A549 treated with dexamethasone at 1 μM for 4 hours (cell line): ENCODE data around the gene PCDHB12. TPM values are rescaled to one million over a fixed set of nuclear protein-coding genes. Genes with fewer than 3 reads are reported as not detected.

Source experiments
- total RNA-seq: library from RNA; stranded (reverse); fragments of 200-300 nt; extraction: Qiagen RNA extraction; gene quantifications from 5 replicates; pipeline ENCODE4 v1.2.3, GENCODE V29; 2022

PCDHB12 gene
- total RNA-seq: 0.03 to 0.05 TPM in 2 of 5 replicates, not detected in the others

GRCh38 chr5:141208478-141208877 lies at the start of gene PCDHB12:
PCDHB12 (plus strand) TSS chr5:141208719; CDS start chr5:141208908, 189 bp downstream.

GRCh38 chr5:141172381-141173204 lies 35.9 kb upstream of the PCDHB12 start, which contains the start of gene PCDHB7:
PCDHB7 (plus strand) TSS chr5:141172644; CDS start chr5:141172836, 192 bp downstream.

GRCh38 chr5:141177577-141178191 lies 30.8 kb upstream of the PCDHB12 start, which contains the start of gene PCDHB8:
PCDHB8 (plus strand) TSS chr5:141177790; CDS start chr5:141178035, 245 bp downstream.

GRCh38 chr5:141182248-141182647 lies 26.3 kb upstream of the PCDHB12 start, which contains the start of gene PCDHB16:
PCDHB16 (plus strand) TSS chr5:141182387; CDS start chr5:141182560, 173 bp downstream.

GRCh38 chr5:141186897-141187512 lies 21.5 kb upstream of the PCDHB12 start, which contains the start of gene PCDHB9:
PCDHB9 (plus strand) TSS chr5:141187161; CDS start chr5:141187319, 158 bp downstream.

DNA sequence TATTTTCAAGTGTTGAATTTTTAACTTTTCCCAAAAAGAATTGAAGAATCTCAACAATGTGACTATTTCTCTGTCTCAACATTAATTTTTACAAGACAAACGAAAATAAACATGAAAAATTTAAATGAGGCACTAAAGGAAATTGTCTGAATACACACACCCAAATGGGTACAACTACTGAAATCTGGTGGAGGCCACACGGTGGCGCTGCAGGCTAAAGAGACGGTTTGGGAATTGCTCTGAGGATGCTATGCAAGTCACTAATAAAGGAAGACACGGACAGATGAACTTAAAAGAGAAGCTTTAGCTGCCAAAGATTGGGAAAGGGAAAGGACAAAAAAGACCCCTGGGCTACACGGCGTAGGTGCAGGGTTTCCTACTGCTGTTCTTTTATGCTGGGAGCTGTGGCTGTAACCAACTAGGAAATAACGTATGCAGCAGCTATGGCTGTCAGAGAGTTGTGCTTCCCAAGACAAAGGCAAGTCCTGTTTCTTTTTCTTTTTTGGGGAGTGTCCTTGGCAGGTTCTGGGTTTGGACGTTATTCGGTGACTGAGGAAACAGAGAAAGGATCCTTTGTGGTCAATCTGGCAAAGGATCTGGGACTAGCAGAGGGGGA lies 16.3 kb upstream of the PCDHB12 start, which contains the start of gene PCDHB10:
Gene PCDHB10, plus strand, starts transcription at position 244 of the 616 bp plus-strand sequence. Its CDS starts 200 bp downstream, at position 444.

DNA sequence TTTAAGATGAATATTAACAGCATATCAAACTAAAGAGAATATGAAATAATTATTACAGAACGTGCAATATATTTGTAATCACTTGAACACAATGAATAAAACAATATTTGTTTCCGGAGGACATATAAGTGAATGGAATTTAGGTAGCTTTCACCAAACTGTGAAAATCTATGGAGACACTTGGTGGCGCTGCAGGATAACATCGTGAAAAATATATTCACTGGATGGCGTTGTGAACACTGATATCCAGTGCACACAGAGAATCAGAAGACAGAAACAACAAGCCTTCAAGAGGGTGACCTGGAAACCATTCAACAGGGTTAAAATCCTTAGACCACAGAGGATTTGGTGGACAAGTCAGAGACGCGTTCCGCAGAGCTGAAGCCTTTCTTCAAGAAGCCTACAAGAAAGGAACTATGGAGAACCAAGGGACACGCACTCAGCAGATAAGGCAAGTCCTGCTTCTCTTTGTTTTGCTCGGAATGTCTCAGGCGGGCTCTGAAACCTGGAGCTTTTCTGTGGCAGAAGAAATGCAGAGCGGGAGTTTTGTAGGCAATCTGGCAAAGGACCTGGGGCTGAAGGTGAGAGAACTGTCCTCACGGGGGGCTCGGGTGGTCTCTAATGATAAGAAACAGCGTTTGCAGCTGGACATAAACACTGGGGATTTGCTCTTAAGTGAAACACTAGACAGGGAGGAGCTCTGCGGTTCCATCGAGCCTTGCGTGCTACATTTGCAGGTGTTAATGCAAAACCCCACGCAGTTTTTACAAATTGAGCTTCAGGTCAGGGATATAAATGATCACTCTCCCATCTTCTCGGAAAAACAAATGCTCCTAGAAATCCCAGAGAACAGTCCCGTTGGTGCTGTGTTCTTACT lies 8.9 kb upstream of the PCDHB12 start, which contains the start of gene PCDHB11:
Gene PCDHB11, plus strand, starts transcription at position 269 of the 877 bp plus-strand sequence. Its CDS starts 148 bp downstream, at position 417.

GRCh38 chr5:141213656-141214339 lies 5.3 kb downstream of the PCDHB12 start, which contains the start of gene PCDHB13:
PCDHB13 (plus strand) TSS chr5:141213919; CDS start chr5:141214124, 205 bp downstream.

DNA sequence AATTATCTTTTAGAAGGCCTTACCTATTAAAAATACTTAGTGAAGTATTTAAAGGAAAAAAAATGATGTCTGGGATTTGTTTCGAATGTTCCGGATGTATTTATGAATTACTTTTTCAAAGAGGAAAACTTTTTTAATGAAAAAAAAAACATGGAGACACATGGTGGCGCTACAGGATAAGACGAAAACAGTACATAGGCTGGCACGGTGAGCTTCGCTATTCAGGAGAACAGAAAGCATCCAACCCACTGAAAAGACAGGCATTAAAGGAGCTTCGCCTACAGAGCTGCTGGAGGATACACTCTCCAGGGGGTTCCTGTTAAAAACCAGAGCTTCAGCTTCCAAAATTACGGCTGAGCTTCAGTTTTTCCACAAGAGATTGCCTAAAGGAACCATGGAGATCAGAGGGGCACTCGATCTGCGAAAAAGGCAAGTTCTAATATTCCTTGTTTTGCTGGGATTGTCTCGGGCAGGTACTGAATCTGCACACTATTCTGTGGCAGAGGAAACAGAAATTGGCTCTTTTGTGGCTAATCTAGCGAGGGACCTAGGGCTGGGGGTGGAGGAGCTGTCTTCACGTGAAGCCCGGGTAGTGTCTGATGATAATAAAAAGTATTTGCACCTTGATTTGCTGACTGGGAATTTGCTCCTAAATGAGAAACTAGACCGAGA lies 14.7 kb downstream of the PCDHB12 start, which contains the start of gene PCDHB14:
Gene PCDHB14, plus strand, starts transcription at position 232 of the 672 bp plus-strand sequence. Its CDS starts 163 bp downstream, at position 395.

GRCh38 chr5:141245250-141245717 lies 36.8 kb downstream of the PCDHB12 start, which contains the start of gene PCDHB15:
PCDHB15 (plus strand) TSS chr5:141245395; CDS start chr5:141245579, 184 bp downstream.

Other genes with a start within 250 kb of the PCDHB12 start
- gene PCDHAC2, start 242.2 kb upstream of the PCDHB12 start, total RNA-seq: 3.2 to 4.6 TPM (median 4.2 TPM) in 5 replicates
- gene PCDHB1, start 157.3 kb upstream of the PCDHB12 start, total RNA-seq: not detected in 5 replicates
- 3.1 to 3.9 TPM (median 3.5 TPM) in 5 replicates for gene PCDHB2, start 114.1 kb upstream of the PCDHB12 start, total RNA-seq
- 0.04 to 0.30 TPM (median 0.15 TPM) in 4 of 5 replicates, not detected in the other for gene PCDHB3, start 108.2 kb upstream of the PCDHB12 start, total RNA-seq
- gene PCDHB4, start 86.9 kb upstream of the PCDHB12 start, total RNA-seq: 0.02 to 0.12 TPM (median 0.02 TPM) in 3 of 5 replicates, not detected in the others
- 1.1 to 1.6 TPM (median 1.4 TPM) in 5 replicates for gene PCDHB5, start 73.5 kb upstream of the PCDHB12 start, total RNA-seq
- gene PCDHB6, start 58.7 kb upstream of the PCDHB12 start, total RNA-seq: 0.74 to 1.2 TPM (median 0.88 TPM) in 5 replicates
- 0.02 TPM in 1 of 5 replicates, not detected in the others for gene PCDHB7, start 36.1 kb upstream of the PCDHB12 start, total RNA-seq
- 0.15 to 0.41 TPM (median 0.29 TPM) in 5 replicates for gene PCDHB8, start 30.9 kb upstream of the PCDHB12 start, total RNA-seq
- 0.05 to 0.15 TPM (median 0.09 TPM) in 5 replicates for gene PCDHB16, start 26.3 kb upstream of the PCDHB12 start, total RNA-seq
- 0.02 to 0.07 TPM in 2 of 5 replicates, not detected in the others for gene PCDHB9, start 21.6 kb upstream of the PCDHB12 start, total RNA-seq
- 0.06 to 0.08 TPM (median 0.07 TPM) in 3 of 5 replicates, not detected in the others for gene PCDHB10, start 16.4 kb upstream of the PCDHB12 start, total RNA-seq
- gene PCDHB11, start 9.1 kb upstream of the PCDHB12 start, total RNA-seq: 0.07 to 0.08 TPM (median 0.07 TPM) in 4 of 5 replicates, not detected in the other
- gene PCDHB13, start 5.2 kb downstream of the PCDHB12 start, total RNA-seq: 0.04 to 0.09 TPM (median 0.07 TPM) in 5 replicates
- gene PCDHB14, start 14.6 kb downstream of the PCDHB12 start, total RNA-seq: 0.01 to 0.09 TPM (median 0.06 TPM) in 5 replicates
- gene PCDHB15, start 36.7 kb downstream of the PCDHB12 start, total RNA-seq: 0.05 to 0.16 TPM (median 0.05 TPM) in 5 replicates
- not detected in 5 replicates for gene SLC25A2, start 95.3 kb downstream of the PCDHB12 start, total RNA-seq
- 61.8 to 74.9 TPM (median 70.3 TPM) in 5 replicates for gene TAF7, start 112.1 kb downstream of the PCDHB12 start, total RNA-seq
- gene PCDHGA1, start 121.8 kb downstream of the PCDHB12 start, total RNA-seq: 0.22 to 0.32 TPM (median 0.26 TPM) in 5 replicates
- gene PCDHGA2, start 130.0 kb downstream of the PCDHB12 start, total RNA-seq: 0.46 to 0.83 TPM (median 0.69 TPM) in 5 replicates
- 0.02 to 0.05 TPM (median 0.03 TPM) in 4 of 5 replicates, not detected in the other for gene PCDHGA3, start 135.1 kb downstream of the PCDHB12 start, total RNA-seq
- gene PCDHGB1, start 141.4 kb downstream of the PCDHB12 start, total RNA-seq: 1.5 to 2.2 TPM (median 1.8 TPM) in 5 replicates
- 0.08 to 0.21 TPM (median 0.14 TPM) in 5 replicates for gene PCDHGA4, start 146.3 kb downstream of the PCDHB12 start, total RNA-seq
- gene PCDHGB2, start 151.3 kb downstream of the PCDHB12 start, total RNA-seq: 0.05 to 0.16 TPM (median 0.11 TPM) in 5 replicates
- gene PCDHGA5, start 155.4 kb downstream of the PCDHB12 start, total RNA-seq: 0.09 to 0.21 TPM (median 0.15 TPM) in 5 replicates
- gene PCDHGB3, start 161.5 kb downstream of the PCDHB12 start, total RNA-seq: 0.09 to 0.43 TPM (median 0.21 TPM) in 5 replicates
- gene PCDHGA6, start 165.2 kb downstream of the PCDHB12 start, total RNA-seq: 0.12 to 0.32 TPM (median 0.29 TPM) in 5 replicates
- gene PCDHGA7, start 174.0 kb downstream of the PCDHB12 start, total RNA-seq: 0.73 to 1.1 TPM (median 0.95 TPM) in 5 replicates
- 0.50 to 1.2 TPM (median 0.97 TPM) in 5 replicates for gene PCDHGB4, start 179.0 kb downstream of the PCDHB12 start, total RNA-seq
- gene PCDHGA8, start 183.9 kb downstream of the PCDHB12 start, total RNA-seq: 0.03 to 0.05 TPM (median 0.04 TPM) in 3 of 5 replicates, not detected in the others
- 2.0 to 2.7 TPM (median 2.5 TPM) in 5 replicates for gene PCDHGB5, start 189.2 kb downstream of the PCDHB12 start, total RNA-seq
- gene PCDHGA9, start 194.1 kb downstream of the PCDHB12 start, total RNA-seq: 0.04 to 0.07 TPM (median 0.05 TPM) in 4 of 5 replicates, not detected in the other
- 0.08 to 0.15 TPM (median 0.13 TPM) in 5 replicates for gene PCDHGB6, start 199.3 kb downstream of the PCDHB12 start, total RNA-seq
- gene PCDHGA10, start 204.3 kb downstream of the PCDHB12 start, total RNA-seq: 0.02 TPM in 2 of 5 replicates, not detected in the others
- 0.02 to 0.11 TPM (median 0.07 TPM) in 5 replicates for gene PCDHGB7, start 209.0 kb downstream of the PCDHB12 start, total RNA-seq
- gene PCDHGA11, start 212.3 kb downstream of the PCDHB12 start, total RNA-seq: 0.02 to 0.03 TPM in 2 of 5 replicates, not detected in the others
- gene PCDHGA12, start 221.8 kb downstream of the PCDHB12 start, total RNA-seq: not detected in 5 replicates